Neural cell (in vitro differentiated cells): Measurements from ENCODE around the gene FHOD3. TPM values are rescaled to one million over a fixed set of nuclear protein-coding genes. Genes with fewer than 3 reads are reported as not detected.

Experiments
- H2AFZ ChIP-seq: fragments of 200-600, 300-800 bp; sonication (generic), shearing (Covaris generic); 2 replicates; pipeline ENCODE4 v1.6.0; 2014; ENCODE audit warnings: low read depth, mild to moderate bottlenecking, antibody characterized with exemption, low read length, moderate library complexity
- H3F3A ChIP-seq: fragments of 200-600 bp; shearing (Covaris generic); 2 replicates; pipeline ENCODE4 v1.6.1; 2016; ENCODE audit warnings: mild to moderate bottlenecking, moderate library complexity, mixed read lengths, antibody characterized with exemption, low read length; ENCODE audit not compliant: insufficient read depth, poor library complexity, severe bottlenecking
- H3K27ac ChIP-seq: fragments of 200-600, 300-800 bp; sonication (generic), shearing (Covaris generic); 2 replicates; pipeline ENCODE4 v1.5.1; 2014; ENCODE audit warnings: mild to moderate bottlenecking, low read length, moderate library complexity
- H3K27me3 ChIP-seq: fragments of 300-800, 200-600 bp; sonication (generic), shearing (Covaris generic); 2 replicates; pipeline ENCODE4 v1.6.0; 2014; ENCODE audit warnings: mild to moderate bottlenecking, low read depth, low read length, moderate library complexity; ENCODE audit not compliant: insufficient read depth
- H3K36me3 ChIP-seq: fragments of 300-800, 200-600 bp; sonication (generic), shearing (Covaris generic); 2 replicates; pipeline ENCODE4 v1.5.1; 2014; ENCODE audit warnings: mild to moderate bottlenecking, antibody characterized with exemption, low read length, moderate library complexity; ENCODE audit not compliant: insufficient read depth
- H3K4me2 ChIP-seq: fragments of 300-800, 200-600 bp; sonication (generic), shearing (Covaris generic); 2 replicates; pipeline ENCODE4 v1.6.0; 2014; ENCODE audit warnings: mild to moderate bottlenecking, low read length
- H3K4me3 ChIP-seq: fragments of 300-800, 200-600 bp; sonication (generic), shearing (Covaris generic); 2 replicates; pipeline ENCODE4 v1.5.1; 2014; ENCODE audit warnings: mild to moderate bottlenecking, low read length, moderate library complexity
- H3K79me2 ChIP-seq: fragments of 200-600 bp; shearing (Covaris generic); replicated peaks from 2 replicates; pipeline ENCODE4 v1.6.0; 2014; ENCODE audit warnings: mild to moderate bottlenecking, low read length, moderate library complexity; ENCODE audit not compliant: insufficient read depth
- H3K9ac ChIP-seq: fragments of 300-800, 200-600 bp; sonication (generic), shearing (Covaris generic); 2 replicates; pipeline ENCODE4 v1.6.1; 2016; ENCODE audit warnings: mild to moderate bottlenecking, low read length, mixed read lengths
- H3K9me2 ChIP-seq: fragments of 200-600 bp; shearing (Covaris generic); 2 replicates; pipeline ENCODE4 v1.6.1; 2016; ENCODE audit warnings: mild to moderate bottlenecking, low read length, mixed read lengths; ENCODE audit not compliant: insufficient read depth
- H3K9me3 ChIP-seq: fragments of 200-600, 300-800 bp; sonication (generic), shearing (Covaris generic); 2 replicates; pipeline ENCODE4 v1.6.1; 2016; ENCODE audit warnings: mild to moderate bottlenecking, mixed run types, low read length, moderate library complexity, mixed read lengths
- H4K20me1 ChIP-seq: fragments of 200-600 bp; shearing (Covaris generic); 2 replicates; pipeline ENCODE4 v1.6.1; 2016; ENCODE audit warnings: mild to moderate bottlenecking, mixed run types; ENCODE audit not compliant: insufficient read depth
- CTCF ChIP-seq: fragments of 450-650 bp; IDR thresholded peaks from 2 replicates; pipeline ENCODE4 v1.5.1; 2014; ENCODE audit warnings: antibody characterized with exemption, mild to moderate bottlenecking, moderate library complexity; ENCODE audit not compliant: poor library complexity, severe bottlenecking
- EP300 ChIP-seq: fragments of 450-650 bp; conservative IDR thresholded peaks from 2 replicates; pipeline ENCODE4 v1.6.1; 2014; ENCODE audit warnings: antibody characterized with exemption, mild to moderate bottlenecking, moderate library complexity; ENCODE audit not compliant: poor library complexity, severe bottlenecking
- EZH2 ChIP-seq: fragments of 200-600, 300-800 bp; shearing (Covaris generic), sonication (generic); IDR thresholded peaks from 2 replicates; pipeline ENCODE4 v1.6.1; 2014; ENCODE audit warnings: antibody characterized with exemption, low read length, borderline replicate concordance, mild to moderate bottlenecking; ENCODE audit not compliant: insufficient read depth, poor library complexity, severe bottlenecking
- MXI1 ChIP-seq: fragments of 450-650 bp; conservative IDR thresholded peaks from 2 replicates; pipeline ENCODE4 v1.6.1; 2014; ENCODE audit warnings: antibody characterized with exemption, mild to moderate bottlenecking; ENCODE audit not compliant: poor library complexity, severe bottlenecking
- POLR2AphosphoS5 ChIP-seq: IDR thresholded peaks from 2 replicates; pipeline ENCODE4 v1.6.1; 2012
- RAD21 ChIP-seq: fragments of 450-650 bp; conservative IDR thresholded peaks from 2 replicates; pipeline ENCODE4 v1.6.1; 2014; ENCODE audit warnings: antibody characterized with exemption, mild to moderate bottlenecking, moderate library complexity
- SMC3 ChIP-seq: fragments of 450-650 bp; conservative IDR thresholded peaks from 2 replicates; pipeline ENCODE4 v1.6.1; 2014; ENCODE audit warnings: antibody characterized with exemption, mild to moderate bottlenecking, moderate library complexity; ENCODE audit not compliant: poor library complexity
- TAF1 ChIP-seq: IDR thresholded peaks from 2 replicates; pipeline ENCODE4 v1.6.1; 2012; ENCODE audit warnings: low read depth
- polyA plus RNA-seq: library from polyadenylated mRNA; depleted of rRNA; stranded (reverse); fragments of >200 nt; gene quantifications from 2 replicates; pipeline ENCODE4 v1.2.3, GENCODE V29; 2014
- TF ChIP-seq, protein P1 (sequence below): IDR thresholded peaks from 2 replicates; pipeline ENCODE4 v1.6.1; 2012; ENCODE audit warnings: borderline replicate concordance

FHOD3 gene
- polyA plus RNA-seq, 1 donor from 2014 or later: 19.4 TPM

DNA sequence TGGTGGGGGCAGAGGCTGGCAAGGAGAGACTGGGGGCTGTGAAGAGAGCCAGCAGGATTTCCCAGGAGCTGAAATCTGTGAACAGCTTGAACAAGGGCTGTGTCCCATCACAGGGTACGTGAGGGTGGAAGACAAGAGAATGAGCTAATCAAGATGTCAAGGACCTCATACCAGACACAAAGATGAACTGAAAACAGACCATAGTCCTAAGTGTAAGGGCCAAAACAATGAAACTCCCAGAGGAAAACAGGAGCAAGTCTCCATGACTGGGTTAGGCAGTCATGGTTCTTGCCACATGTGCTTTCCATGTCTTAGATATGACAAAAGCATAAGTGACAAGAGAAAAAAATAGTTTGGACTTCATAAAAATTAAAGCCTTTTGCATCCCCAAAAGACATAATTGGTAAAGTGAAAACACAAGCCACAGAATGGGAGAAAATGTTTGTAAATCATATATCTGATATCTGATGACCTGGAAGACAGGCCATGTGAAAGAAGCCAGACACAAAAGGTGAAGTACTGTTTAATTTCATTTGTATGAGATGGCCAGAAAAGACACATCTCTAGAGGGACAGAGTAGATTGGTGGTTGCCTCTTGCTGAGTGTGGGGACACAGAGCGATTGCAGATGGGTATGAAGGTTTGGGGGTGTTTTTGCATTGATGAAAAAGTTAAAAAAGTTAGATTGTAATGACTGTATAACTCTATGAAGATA, 67.6 kb downstream of the FHOD3 start:
- Histone ChIP-seq H3K4me3 (no peak overlapping the region), H3K27me3 (no peaks in the 10 kb centered on the region), H2AFZ (no peak overlapping the region), H3K9me3 (no peaks in the 10 kb centered on the region), H3K27ac (no peak overlapping the region), H3K9ac (no peak overlapping the region), H4K20me1 (no peaks in the 10 kb centered on the region), H3K36me3 (peaks cover 4% of the 10 kb centered on the region), H3K9me2 (no peaks in the 10 kb centered on the region), H3K79me2 (peaks cover 6% of the 10 kb centered on the region), H3F3A (no peaks in the 10 kb centered on the region), H3K4me2 (no peak overlapping the region)
- TF ChIP-seq, protein P1, sequence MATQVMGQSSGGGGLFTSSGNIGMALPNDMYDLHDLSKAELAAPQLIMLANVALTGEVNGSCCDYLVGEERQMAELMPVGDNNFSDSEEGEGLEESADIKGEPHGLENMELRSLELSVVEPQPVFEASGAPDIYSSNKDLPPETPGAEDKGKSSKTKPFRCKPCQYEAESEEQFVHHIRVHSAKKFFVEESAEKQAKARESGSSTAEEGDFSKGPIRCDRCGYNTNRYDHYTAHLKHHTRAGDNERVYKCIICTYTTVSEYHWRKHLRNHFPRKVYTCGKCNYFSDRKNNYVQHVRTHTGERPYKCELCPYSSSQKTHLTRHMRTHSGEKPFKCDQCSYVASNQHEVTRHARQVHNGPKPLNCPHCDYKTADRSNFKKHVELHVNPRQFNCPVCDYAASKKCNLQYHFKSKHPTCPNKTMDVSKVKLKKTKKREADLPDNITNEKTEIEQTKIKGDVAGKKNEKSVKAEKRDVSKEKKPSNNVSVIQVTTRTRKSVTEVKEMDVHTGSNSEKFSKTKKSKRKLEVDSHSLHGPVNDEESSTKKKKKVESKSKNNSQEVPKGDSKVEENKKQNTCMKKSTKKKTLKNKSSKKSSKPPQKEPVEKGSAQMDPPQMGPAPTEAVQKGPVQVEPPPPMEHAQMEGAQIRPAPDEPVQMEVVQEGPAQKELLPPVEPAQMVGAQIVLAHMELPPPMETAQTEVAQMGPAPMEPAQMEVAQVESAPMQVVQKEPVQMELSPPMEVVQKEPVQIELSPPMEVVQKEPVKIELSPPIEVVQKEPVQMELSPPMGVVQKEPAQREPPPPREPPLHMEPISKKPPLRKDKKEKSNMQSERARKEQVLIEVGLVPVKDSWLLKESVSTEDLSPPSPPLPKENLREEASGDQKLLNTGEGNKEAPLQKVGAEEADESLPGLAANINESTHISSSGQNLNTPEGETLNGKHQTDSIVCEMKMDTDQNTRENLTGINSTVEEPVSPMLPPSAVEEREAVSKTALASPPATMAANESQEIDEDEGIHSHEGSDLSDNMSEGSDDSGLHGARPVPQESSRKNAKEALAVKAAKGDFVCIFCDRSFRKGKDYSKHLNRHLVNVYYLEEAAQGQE: no peak
- TF ChIP-seq SMC3: no peak
- TF ChIP-seq MXI1: no peak
- TF ChIP-seq TAF1: no peak
- TF ChIP-seq EP300: no peak
- TF ChIP-seq CTCF: no peak
- no peak for TF ChIP-seq RAD21
- no peak for TF ChIP-seq POLR2AphosphoS5
- TF ChIP-seq EZH2: no peak

- H3K4me3 ChIP-seq: no peak overlapping the region
- H3K36me3 ChIP-seq: no peaks in the 10 kb centered on the region
- H2AFZ ChIP-seq: no peak overlapping the region
- no peak overlapping the region for H3K9ac ChIP-seq
- H3F3A ChIP-seq: no peaks in the 10 kb centered on the region
- no peaks in the 10 kb centered on the region for H3K27me3 ChIP-seq
- no peaks in the 10 kb centered on the region for H4K20me1 ChIP-seq
- H3K4me2 ChIP-seq: no peak overlapping the region
- no peak overlapping the region for H3K27ac ChIP-seq
- no peaks in the 10 kb centered on the region for H3K9me3 ChIP-seq
- no peak for TF ChIP-seq RAD21
- TF ChIP-seq POLR2AphosphoS5: no peak
- TF ChIP-seq CTCF: no peak
- TF ChIP-seq MXI1: no peak
- TF ChIP-seq, protein P1: no peak
- TF ChIP-seq EP300: no peak
- no peaks in the 10 kb centered on the region for H3K9me2 ChIP-seq
- H3K79me2 ChIP-seq: no peaks in the 10 kb centered on the region
Observed at GRCh38 chr18:36365836-36366775, 68.6 kb downstream of the FHOD3 start.
